ENCODE measurements around the gene MARK1.
"Not testable (repeated sequence)": the region's sequence is repeated elsewhere in the genome, so short reads cannot be mapped to it uniquely, and the experiment has no call there.

Gene MARK1

GRCh38 chr1:220529521-220530020 is 1.6 kb downstream of the MARK1 start:
- no peak for DNase-seq (ENCODE audit: low read depth)

- no peak for DNase-seq (ENCODE audit: low read depth)
Measured at GRCh38 chr1:220533504-220534109, 5.7 kb downstream of the MARK1 start.

- DNase-seq (ENCODE audit: low read depth) = no peak
Measured at GRCh38 chr1:220544901-220545303, 17.0 kb downstream of the MARK1 start.

GRCh38 chr1:220550811-220551399 is 23.0 kb downstream of the MARK1 start:
- DNase-seq (ENCODE audit: low read depth) = no peak

GRCh38 chr1:220551718-220552117 is 23.8 kb downstream of the MARK1 start:
- no peak for DNase-seq (ENCODE audit: low read depth)

- no peak for DNase-seq (ENCODE audit: low read depth)
Measured at GRCh38 chr1:220552672-220553260, 24.8 kb downstream of the MARK1 start.

- DNase-seq (ENCODE audit: low read depth) = no peak
Measured at GRCh38 chr1:220556641-220557040, 28.7 kb downstream of the MARK1 start.

- no peak for DNase-seq (ENCODE audit: low read depth)
Measured at GRCh38 chr1:220563564-220563963, 35.6 kb downstream of the MARK1 start.

GRCh38 chr1:220564216-220564615 is 36.3 kb downstream of the MARK1 start:
- no peak for DNase-seq (ENCODE audit: low read depth)

- no peak for DNase-seq (ENCODE audit: low read depth)
Measured at GRCh38 chr1:220565670-220566069, 37.7 kb downstream of the MARK1 start.

- no peak for DNase-seq (ENCODE audit: low read depth)
Measured at GRCh38 chr1:220566869-220567268, 38.9 kb downstream of the MARK1 start.

- no peak for DNase-seq (ENCODE audit: low read depth)
Measured at GRCh38 chr1:220572416-220572815, 44.5 kb downstream of the MARK1 start.

- DNase-seq (ENCODE audit: low read depth) = no peak
Measured at GRCh38 chr1:220573836-220574235, 45.9 kb downstream of the MARK1 start.

GRCh38 chr1:220575718-220576497 is 48.0 kb downstream of the MARK1 start:
- no peak for DNase-seq (ENCODE audit: low read depth)

GRCh38 chr1:220577926-220578325 is 50.0 kb downstream of the MARK1 start:
- DNase-seq (ENCODE audit: low read depth) = no peak

GRCh38 chr1:220579317-220579716 is 51.4 kb downstream of the MARK1 start:
- no peak for DNase-seq (ENCODE audit: low read depth)

GRCh38 chr1:220592714-220593113 is 64.8 kb downstream of the MARK1 start:
- no peak for DNase-seq (ENCODE audit: low read depth)

- DNase-seq (ENCODE audit: low read depth) = no peak
Measured at GRCh38 chr1:220594356-220594755, 66.4 kb downstream of the MARK1 start.

GRCh38 chr1:220595179-220595578 is 67.2 kb downstream of the MARK1 start:
- DNase-seq (ENCODE audit: low read depth) = no peak

- DNase-seq (ENCODE audit: low read depth) = no peak
Measured at GRCh38 chr1:220604926-220605325, 77.0 kb downstream of the MARK1 start.

- not testable (repeated sequence) for DNase-seq (ENCODE audit: low read depth)
Measured at GRCh38 chr1:220605651-220606050, 77.7 kb downstream of the MARK1 start.

- DNase-seq (ENCODE audit: low read depth) = not testable (repeated sequence)
Measured at GRCh38 chr1:220611100-220611499, 83.2 kb downstream of the MARK1 start.

- no peak for DNase-seq (ENCODE audit: low read depth)
Measured at GRCh38 chr1:220616836-220617235, 88.9 kb downstream of the MARK1 start.

All from HS-5 (cell line).